Liver (tissue), 9 donors: ENCODE measurements around the gene KIF21A. TPM values are rescaled to one million over a fixed set of nuclear protein-coding genes. Genes with fewer than 3 reads are reported as not detected.

Experiments
- DNase-seq: peaks from one replicate; pipeline ENCODE4 v3.0.0-alpha.2; 2017; ENCODE audit warnings: low spot score
- H3K27ac ChIP-seq, 2 donors: one replicate each; pipeline ENCODE4 v1.7.0; 2013; ENCODE audit warnings: inconsistent platforms in 2 of 2, low read length in 2 of 2, control low read depth in 1 of 2, low read depth in 1 of 2, mild to moderate bottlenecking in 1 of 2
- H3K27me3 ChIP-seq, 4 donors: one replicate each; pipeline versions ENCODE4 v1.6.1 to v1.7.0; 2013; ENCODE audit warnings: low read length in 3 of 4, inconsistent platforms in 1 of 4, mild to moderate bottlenecking in 1 of 4, moderate library complexity in 1 of 4; ENCODE audit not compliant: control insufficient read depth in 4 of 4, insufficient read depth in 4 of 4
- H3K36me3 ChIP-seq, 4 donors: one replicate each; pipeline versions ENCODE4 v1.6.1 to v1.7.0; 2013; ENCODE audit warnings: low read length in 3 of 4, mild to moderate bottlenecking in 3 of 4, low read depth in 1 of 4, moderate library complexity in 1 of 4; ENCODE audit not compliant: control insufficient read depth in 4 of 4, insufficient read depth in 3 of 4
- H3K4me1 ChIP-seq, 4 donors: one replicate each; pipeline versions ENCODE4 v1.6.1 to v1.7.0; 2013; ENCODE audit warnings: low read length in 3 of 4, mild to moderate bottlenecking in 3 of 4, moderate library complexity in 1 of 4; ENCODE audit not compliant: control insufficient read depth in 4 of 4, insufficient read depth in 4 of 4
- H3K4me3 ChIP-seq, 3 donors: one replicate each; pipeline versions ENCODE4 v1.6.1 to v1.7.0; 2013; ENCODE audit warnings: low read length in 3 of 3, control low read depth in 1 of 3, low read depth in 1 of 3, mild to moderate bottlenecking in 1 of 3
- H3K9ac ChIP-seq, 2 donors: one replicate each; pipeline ENCODE4 v1.7.0; 2013; ENCODE audit warnings: low read length in 2 of 2, mild to moderate bottlenecking in 2 of 2, moderate library complexity in 2 of 2, control low read depth in 1 of 2, low read depth in 1 of 2
- H3K9me3 ChIP-seq, 4 donors: one replicate each; pipeline versions ENCODE4 v1.6.1 to v1.7.0; 2013; ENCODE audit warnings: low read length in 3 of 4; ENCODE audit not compliant: control insufficient read depth in 4 of 4
- ATF3 ChIP-seq: IDR thresholded peaks from 2 replicates; pipeline ENCODE4 v1.6.1; 2016; ENCODE audit warnings: antibody characterized with exemption
- CTCF ChIP-seq: fragments of 150-350 bp; IDR thresholded peaks from 2 replicates; pipeline ENCODE4 v1.5.1; 2017; ENCODE audit warnings: improper control_type of control experiment, low read depth, low read length; ENCODE audit not compliant: missing input control
- EGR1 ChIP-seq, 2 donors: IDR thresholded peaks; 2 replicates each; pipeline ENCODE4 v1.6.1; 2016 to 2018; ENCODE audit warnings: antibody characterized with exemption in 2 of 2, low read depth in 2 of 2
- FOXA1 ChIP-seq: IDR thresholded peaks from 2 replicates; pipeline ENCODE4 v1.6.1; 2016; ENCODE audit warnings: antibody characterized with exemption
- FOXA2 ChIP-seq: IDR thresholded peaks from 2 replicates; pipeline ENCODE4 v1.6.1; 2016; ENCODE audit warnings: antibody characterized with exemption
- GABPA ChIP-seq, 2 donors: IDR thresholded peaks in 1 of 2; conservative IDR thresholded peaks in 1 of 2; 2 replicates each; pipeline ENCODE4 v1.6.1; 2016; ENCODE audit warnings: antibody characterized with exemption in 2 of 2, mild to moderate bottlenecking in 1 of 2, moderate library complexity in 1 of 2
- HNF4A ChIP-seq, 2 donors: conservative IDR thresholded peaks; 2 replicates each; pipeline ENCODE4 v1.6.1; 2016; ENCODE audit warnings: antibody characterized with exemption in 2 of 2, mild to moderate bottlenecking in 2 of 2
- HNF4G ChIP-seq: IDR thresholded peaks from 2 replicates; pipeline ENCODE4 v1.6.1; 2016; ENCODE audit warnings: antibody characterized with exemption
- JUND ChIP-seq, 2 donors: IDR thresholded peaks; 2 replicates each; pipeline ENCODE4 v1.6.1; 2016; ENCODE audit warnings: antibody characterized with exemption in 2 of 2
- MAX ChIP-seq: IDR thresholded peaks from 2 replicates; pipeline ENCODE4 v1.6.1; 2016; ENCODE audit warnings: antibody characterized with exemption
- NR2F2 ChIP-seq: IDR thresholded peaks from 2 replicates; pipeline ENCODE4 v1.6.1; 2016; ENCODE audit warnings: antibody characterized with exemption
- RAD21 ChIP-seq, 2 donors: IDR thresholded peaks; 2 replicates each; pipeline ENCODE4 v1.6.1; 2016; ENCODE audit warnings: antibody characterized with exemption in 2 of 2, mild to moderate bottlenecking in 2 of 2
- REST ChIP-seq: IDR thresholded peaks from 2 replicates; pipeline ENCODE4 v1.6.1; 2016; ENCODE audit warnings: antibody characterized with exemption, mild to moderate bottlenecking
- RXRA ChIP-seq, 2 donors: IDR thresholded peaks; 2 replicates each; pipeline ENCODE4 v1.6.1; 2017 to 2018; ENCODE audit warnings: antibody characterized with exemption in 2 of 2, mild to moderate bottlenecking in 1 of 2
- TAF1 ChIP-seq: conservative IDR thresholded peaks from 2 replicates; pipeline ENCODE4 v1.6.1; 2016; ENCODE audit warnings: antibody characterized with exemption, mild to moderate bottlenecking
- YY1 ChIP-seq: IDR thresholded peaks from 2 replicates; pipeline ENCODE4 v1.6.1; 2016; ENCODE audit warnings: antibody characterized with exemption, mild to moderate bottlenecking
- ZBTB33 ChIP-seq: IDR thresholded peaks from 2 replicates; pipeline ENCODE4 v1.6.1; 2016; ENCODE audit warnings: antibody characterized with exemption
- WGBS: extraction: QIAGEN DNeasy Blood & Tissue Kit; methylation state at CpG from one replicate; pipeline ENCODE4 v1.1.7; 2013; 5-methylcytosine and 5-hydroxymethylcytosine counted together
- polyA plus RNA-seq, 2 donors: library from polyadenylated mRNA; stranded (reverse) in 1 of 2; unstranded in 1 of 2; fragments of 200-250 nt in 1 of 2; fragments of >200 nt in 1 of 2; fragmentation: Nextera tagmentation in 1 of 2; extraction: Ambion mirVana in 1 of 2; gene quantifications; one replicate each; pipeline versions ENCODE4 v1.2.1 to v1.2.3, GENCODE V29; 2013 to 2015
- total RNA-seq, 2 donors: library from RNA; depleted of rRNA; stranded (reverse); fragments of >200 nt; gene quantifications; one replicate each; pipeline ENCODE4 v1.2.3, GENCODE V29; 2014
- donor health status: healthy.
- donor health status: healthy.
- donor health status: healthy.
- donor health status: healthy.
- donor health status: healthy.

KIF21A gene
- total and polyA plus RNA-seq, 4 donors, result 9.1 to 47.4 (median 21.0) TPM

- WGBS, result 33% methylated on average over 1 of the region's 1 CpG
- TF ChIP-seq HNF4A (conservative IDR thresholded peaks at IDR 0.05), result peak; percentile 6 to 22
- TF ChIP-seq RXRA (IDR thresholded peaks at IDR 0.05), result no peak
- Histone ChIP-seq H3K36me3 (peaks cover 0 to 3% (median under 1%) of the 10 kb centered on the region in 4 donors), H3K9ac (no peak overlapping the region), H3K4me1 (no peaks in the 10 kb centered on the region), H3K9me3 (no peaks in the 10 kb centered on the region), H3K27me3 (no peaks in the 10 kb centered on the region), H3K27ac (no peak overlapping the region), H3K4me3 (no peak overlapping the region)
- no peak for DNase-seq
Measured at GRCh38 chr12:39292125-39292630, 150.7 kb downstream of the KIF21A start.

GRCh38 chr12:39287817-39288216 is 155.1 kb downstream of the KIF21A start:
- Histone ChIP-seq H3K36me3 (no peaks in the 10 kb centered on the region), H3K4me1 (no peaks in the 10 kb centered on the region)

More at GRCh38 chr12:39287817-39288216, 155.1 kb downstream of the KIF21A start:
- Histone ChIP-seq H3K27ac (no peak overlapping the region), H3K27me3 (no peaks in the 10 kb centered on the region), H3K4me3 (no peak overlapping the region), H3K9me3 (no peaks in the 10 kb centered on the region), H3K9ac (no peak overlapping the region)
- 56% methylated on average over 2 of the region's 2 CpGs for WGBS
- no peak for TF ChIP-seq HNF4G
- no peak for TF ChIP-seq NR2F2
- no peak for TF ChIP-seq GABPA (IDR thresholded peaks at IDR 0.05 in 1 of 2, conservative IDR thresholded peaks at IDR 0.05 in 1 of 2)
- TF ChIP-seq ZBTB33, result no peak
- no peak for TF ChIP-seq RAD21 (IDR thresholded peaks at IDR 0.05)
- TF ChIP-seq EGR1 (IDR thresholded peaks at IDR 0.05; ENCODE audit: low read depth in 2 of 2), result no peak
- no peak for TF ChIP-seq FOXA1
- no peak for TF ChIP-seq REST
- TF ChIP-seq HNF4A (conservative IDR thresholded peaks at IDR 0.05), result no peak
- TF ChIP-seq ATF3, result no peak
- no peak for TF ChIP-seq JUND (IDR thresholded peaks at IDR 0.05)
- TF ChIP-seq FOXA2, result no peak
- TF ChIP-seq YY1, result no peak
- no peak for TF ChIP-seq TAF1
- TF ChIP-seq CTCF, result no peak
- TF ChIP-seq RXRA (IDR thresholded peaks at IDR 0.05), result no peak
- TF ChIP-seq MAX, result no peak
- DNase-seq, result no peak
